Adrenal gland (tissue), 5 donors: ENCODE results near the gene DNAJC6.

Experiments used
- CTCF ChIP-seq, 6 experiments: fragments of 450-650 bp in 4 of 6; fragments of 200-600 bp in 2 of 6; sonication (generic) in 1 of 6; IDR thresholded peaks; 1 replicate in 5 of 6; 2 replicates in 1 of 6; pipeline versions ENCODE4 v1.5.1 to v1.8.0; 2016 to 2021; ENCODE audit warnings: antibody characterized with exemption in 6 of 6, mild to moderate bottlenecking in 2 of 6, moderate library complexity in 1 of 6
- POLR2A ChIP-seq, 2 donors: fragments of 450-650 bp; IDR thresholded peaks; one replicate each; pipeline ENCODE4 v1.6.1; 2017; ENCODE audit warnings: antibody characterized with exemption in 2 of 2, mild to moderate bottlenecking in 2 of 2, moderate library complexity in 1 of 2
- donor health status: DM: no; HTN: no; CAD: no.

- TF ChIP-seq CTCF (IDR thresholded peaks at IDR 0.05): no peak
- no peak for TF ChIP-seq POLR2A (IDR thresholded peaks at IDR 0.05)
Measured at GRCh38 chr1:65409816-65410326, 100.5 kb downstream of the DNAJC6 start.
